Stimulated activated CD4-positive, alpha-beta T cell treated with anti-CD3 and anti-CD28 coated beads, Interleukin-2, amount 100 ng/mL, for 4 hours (primary cell): Measurements from ENCODE around the gene SNX32.

ENCODE experiments used
- DNase-seq: peaks from one replicate; pipeline ENCODE4 v3.0.0-alpha.2; 2020; ENCODE audit warnings: low read depth

SNX32 gene

DNA sequence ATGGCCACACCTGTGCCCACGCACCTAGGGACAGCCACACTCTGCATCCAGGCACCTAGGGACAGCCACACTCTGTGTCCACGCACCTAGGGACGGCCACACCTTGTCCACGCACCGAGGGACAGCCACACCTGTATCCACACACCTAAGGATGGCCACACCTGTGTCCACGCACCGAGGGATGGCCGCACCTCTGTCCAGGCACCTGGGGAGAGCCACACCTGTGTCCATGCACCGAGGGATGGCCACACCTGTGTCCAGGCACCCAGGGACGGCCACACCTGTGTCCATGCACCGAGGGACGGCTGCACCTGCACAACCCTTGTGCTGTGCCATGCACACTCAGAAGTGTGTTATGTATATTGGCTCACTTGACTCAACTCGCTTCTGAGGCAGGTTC is 36.1 kb upstream of the SNX32 start:
- DNase-seq: no peak

DNA sequence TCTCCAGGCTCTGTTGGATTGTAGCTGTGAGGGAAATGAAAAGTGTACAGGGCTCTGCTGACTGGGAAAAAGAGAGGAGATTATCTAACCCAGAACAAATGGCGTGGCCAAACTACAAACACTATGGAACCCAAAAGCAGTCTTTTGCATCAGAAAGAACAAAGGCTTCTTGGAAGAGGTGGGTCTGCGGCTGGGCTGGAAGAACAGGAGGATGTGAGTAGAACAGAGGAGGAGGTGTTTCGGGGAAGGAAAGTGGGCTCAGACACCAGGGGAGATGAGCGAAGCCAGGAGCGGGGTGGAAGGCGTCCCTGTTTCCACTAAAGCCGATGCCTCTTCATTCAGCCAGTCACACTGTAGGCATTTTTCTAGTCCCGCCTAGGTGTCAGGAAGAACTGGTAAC is 34.9 kb upstream of the SNX32 start:
- no peak for DNase-seq

DNA sequence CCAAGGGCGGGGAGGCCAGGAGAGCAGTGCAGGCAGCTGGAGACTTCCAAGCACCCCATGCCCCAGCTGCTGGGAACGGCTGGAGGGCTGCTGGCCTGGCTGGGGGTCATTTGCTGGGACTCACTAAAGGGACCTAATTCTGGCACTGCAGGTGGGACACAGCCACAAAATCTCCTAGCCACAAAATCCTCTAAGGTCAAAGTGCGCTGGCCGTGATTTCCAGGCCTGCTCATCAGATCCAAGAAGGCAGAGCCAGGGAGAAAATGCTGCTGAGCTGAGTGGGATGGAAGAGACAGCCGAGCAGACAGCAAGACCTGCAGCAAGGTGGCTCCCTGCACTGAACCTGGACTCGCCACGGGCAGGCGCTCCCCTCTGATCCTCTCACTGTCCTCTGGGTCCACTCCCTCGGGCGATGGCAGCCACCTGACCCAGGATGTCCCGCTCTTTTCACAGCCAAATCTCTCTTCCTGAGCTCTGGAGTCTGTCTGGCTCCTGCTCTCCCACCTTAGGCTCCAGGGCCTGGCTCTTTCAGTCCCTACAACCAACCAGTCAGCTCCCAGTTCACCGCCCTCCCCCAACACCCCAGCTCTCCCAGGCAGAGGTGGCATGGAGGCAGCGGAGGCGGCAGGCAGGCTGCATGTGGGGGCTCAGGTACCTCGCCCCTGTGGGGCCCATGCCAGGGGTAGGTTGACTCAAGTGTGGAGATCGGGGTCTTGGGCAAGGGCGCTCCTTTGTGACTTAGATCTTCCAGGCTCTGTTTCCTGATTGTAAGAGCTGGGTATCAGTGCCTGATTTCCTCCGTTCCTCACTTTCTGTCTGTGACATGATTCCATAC is 32.4 kb upstream of the SNX32 start:
- no peak for DNase-seq

GRCh38 chr11:65802841-65803240 is 30.9 kb upstream of the SNX32 start:
- no peak for DNase-seq

DNA sequence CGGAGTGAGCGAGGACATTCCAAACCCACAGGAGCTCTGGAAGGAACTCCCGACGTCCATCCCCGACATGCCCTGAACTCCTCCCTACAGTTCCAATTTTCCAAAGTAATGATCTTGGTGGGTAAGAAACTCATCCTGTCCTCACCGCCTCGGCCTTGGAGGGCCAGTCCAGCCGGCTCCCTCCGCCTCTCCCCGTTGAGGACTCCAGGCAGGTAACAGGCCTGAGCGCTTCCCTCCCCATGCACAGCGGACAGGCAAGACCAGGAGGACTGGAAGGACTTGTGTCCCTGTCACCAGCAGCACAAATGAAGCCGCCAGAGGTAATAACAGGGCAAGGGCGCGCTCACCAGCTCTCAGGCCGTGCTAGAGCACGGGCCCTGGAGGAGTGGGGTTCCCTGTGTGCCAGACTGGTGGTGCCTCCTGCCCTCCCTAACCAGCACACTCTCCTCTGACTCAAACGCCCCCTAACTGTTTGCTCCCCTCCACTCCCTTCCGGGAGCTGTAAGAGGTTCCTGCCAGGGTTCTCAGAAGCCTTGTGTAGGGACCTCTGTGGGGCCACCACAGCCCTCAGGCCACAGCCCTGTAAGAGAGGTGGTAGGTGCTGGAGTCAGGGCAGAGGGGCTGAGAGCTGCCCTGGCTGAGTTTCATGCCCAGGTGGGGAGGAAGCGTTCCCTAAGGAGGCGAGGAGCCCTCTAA is 29.8 kb upstream of the SNX32 start:
- DNase-seq: no peak

DNA sequence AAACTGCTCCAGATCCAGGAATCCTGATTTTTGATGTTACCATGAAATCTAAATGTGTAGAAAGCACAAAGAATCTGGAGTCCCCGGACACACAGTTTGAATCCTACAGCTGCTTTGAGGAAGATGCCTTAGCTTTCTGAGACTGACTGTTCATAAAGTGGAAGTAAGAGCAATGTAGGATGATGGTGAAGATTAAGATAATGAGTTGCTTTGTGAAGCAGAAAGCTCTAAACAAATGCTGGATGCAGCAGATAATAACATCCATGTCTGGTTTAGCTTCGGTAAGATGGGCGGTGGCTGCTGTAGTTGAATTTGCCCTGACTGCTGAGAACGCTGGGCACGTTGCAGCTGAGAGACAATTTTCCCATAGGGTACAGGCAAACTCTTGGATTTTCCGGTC is 26.8 kb upstream of the SNX32 start:
- no peak for DNase-seq

- DNase-seq: no peak
Measured at GRCh38 chr11:65808744-65809341, 24.9 kb upstream of the SNX32 start.

GRCh38 chr11:65809496-65809895 is 24.3 kb upstream of the SNX32 start:
- DNase-seq: no peak

DNA sequence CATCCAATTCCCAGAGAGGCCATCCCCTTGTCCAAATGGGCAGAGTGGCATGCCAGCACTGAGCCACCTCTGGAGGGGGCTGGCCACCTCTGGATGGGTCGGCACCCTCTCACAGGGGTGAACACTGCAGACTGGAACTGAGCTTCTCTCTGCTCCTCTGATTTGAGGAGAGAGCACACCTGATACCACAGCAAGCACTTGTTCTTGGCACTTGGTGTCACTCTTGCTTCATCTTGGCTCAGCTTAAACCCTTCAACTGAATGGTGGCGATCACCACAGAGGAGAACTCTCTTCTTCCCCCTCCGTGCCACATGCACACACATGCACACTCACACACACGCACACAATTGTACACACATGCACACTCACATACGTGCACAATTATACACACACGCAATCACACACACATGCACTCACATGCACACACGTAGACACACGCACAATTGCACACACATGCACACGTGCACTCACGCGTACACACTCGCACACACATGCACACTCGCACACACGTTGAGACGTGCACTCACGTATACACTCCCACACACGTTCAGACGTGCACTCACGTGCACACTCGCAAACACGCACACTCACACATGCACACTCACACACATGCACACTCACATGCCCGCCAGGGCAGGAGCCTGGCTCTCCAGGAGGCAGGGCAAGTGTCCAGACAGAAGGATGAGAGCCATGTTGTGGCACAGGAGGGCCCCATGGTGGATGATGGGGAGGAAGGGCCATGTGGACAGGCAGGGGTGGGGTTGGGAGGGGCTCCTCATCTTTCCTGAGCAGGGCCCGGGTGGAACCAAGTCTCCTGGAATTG is 23.5 kb upstream of the SNX32 start:
- no peak for DNase-seq

DNA sequence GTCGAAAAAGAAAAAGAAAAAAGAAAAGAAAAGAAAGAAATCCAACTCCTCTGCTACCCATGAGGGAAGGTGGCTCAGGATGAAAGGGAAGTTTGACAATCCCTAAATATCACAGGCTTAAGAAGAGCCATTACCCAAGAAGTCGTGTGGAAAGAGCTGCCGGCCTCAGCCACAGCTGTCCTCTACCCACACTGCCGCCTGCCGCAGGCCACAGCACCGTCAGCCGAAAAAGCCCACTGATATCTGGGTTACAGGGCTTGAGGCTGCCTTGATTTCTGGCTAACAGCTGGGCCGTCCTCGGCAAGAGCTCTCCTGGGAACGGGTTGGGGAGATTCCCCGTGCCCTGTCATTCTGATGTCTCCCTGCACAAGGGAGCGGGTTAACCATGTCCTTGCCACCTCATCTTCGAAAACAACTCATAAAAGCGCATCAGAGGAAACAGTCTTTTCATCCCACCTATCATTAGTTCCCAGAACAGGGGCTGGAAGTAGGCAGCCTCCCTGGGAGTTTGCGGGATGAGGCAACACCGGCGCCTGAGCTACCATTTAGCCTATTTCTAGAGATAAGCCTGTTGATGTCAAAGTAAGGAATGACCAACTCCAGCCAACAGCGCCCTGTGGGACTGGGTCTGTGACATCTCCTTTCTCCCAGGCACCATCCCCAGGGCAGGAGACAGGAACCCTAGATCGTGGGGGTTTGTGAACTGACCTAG is 21.8 kb upstream of the SNX32 start:
- no peak for DNase-seq

GRCh38 chr11:65814131-65814985 is 19.4 kb upstream of the SNX32 start:
- DNase-seq: no peak

- no peak for DNase-seq
Measured at GRCh38 chr11:65814986-65815565, 18.7 kb upstream of the SNX32 start.

DNA sequence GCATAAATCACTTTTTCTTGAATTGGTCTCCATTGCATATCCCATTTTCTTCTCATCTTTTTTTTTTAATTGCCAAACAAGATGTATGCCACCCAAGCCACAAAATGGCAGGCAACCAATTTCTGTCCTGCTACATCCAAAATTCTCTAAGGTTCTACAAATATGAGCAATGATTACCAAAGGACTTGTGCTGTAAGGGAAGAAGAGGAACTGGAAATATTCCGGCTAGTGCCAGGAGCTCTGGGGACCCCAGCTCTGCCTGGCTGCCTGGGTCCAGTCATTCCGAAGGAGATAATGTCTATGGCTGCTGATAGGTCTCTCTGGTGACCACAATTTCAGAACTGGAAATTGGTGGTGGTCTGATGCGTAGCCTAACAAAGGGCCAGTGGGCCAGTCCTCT is 17.1 kb upstream of the SNX32 start:
- DNase-seq: no peak

- DNase-seq: no peak
Measured at GRCh38 chr11:65817312-65817834, 16.4 kb upstream of the SNX32 start.

GRCh38 chr11:65817835-65818680 is 15.7 kb upstream of the SNX32 start:
- DNase-seq: peak; percentile 87

DNA sequence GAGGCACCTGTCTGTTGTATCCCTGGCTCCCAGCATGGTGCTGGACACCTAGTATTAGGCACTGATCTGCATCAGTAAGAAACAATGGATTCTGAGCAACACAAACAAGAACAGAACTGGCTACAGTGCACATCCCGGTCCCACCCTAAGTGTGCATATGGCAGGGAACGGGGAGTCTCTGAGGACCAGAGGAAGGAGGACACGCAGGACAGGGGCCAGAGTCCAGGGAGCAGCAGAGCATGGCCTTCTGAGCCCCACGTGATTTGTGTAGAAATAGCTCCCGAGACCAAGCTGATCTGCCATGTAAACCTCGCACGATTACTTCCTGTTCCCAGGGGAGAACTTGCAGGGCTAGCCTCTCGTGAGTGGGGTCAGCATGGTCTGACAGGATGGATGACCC is 12.7 kb upstream of the SNX32 start:
- no peak for DNase-seq

- DNase-seq: no peak
Measured at GRCh38 chr11:65822776-65823528, 10.8 kb upstream of the SNX32 start.

- no peak for DNase-seq
Measured at GRCh38 chr11:65826984-65827735, 6.6 kb upstream of the SNX32 start.
